Keratinocyte (primary cell): ENCODE measurements around the gene GTF2H1.

ENCODE experiments used
- EZH2 ChIP-seq: IDR thresholded peaks from one replicate; pipeline ENCODE4 v1.6.1; 2012; ENCODE audit warnings: inconsistent platforms, mild to moderate bottlenecking, low read length, moderate library complexity
- TF ChIP-seq, protein P1 (sequence below), 3 experiments: IDR thresholded peaks in 1 of 3; conservative IDR thresholded peaks in 1 of 3; optimal IDR thresholded peaks in 1 of 3; 2 replicates in 2 of 3; 3 replicates in 1 of 3; pipeline versions ENCODE3 to v1.5.1; 2011; ENCODE audit warnings: low read length in 3 of 3, mild to moderate bottlenecking in 3 of 3, moderate library complexity in 2 of 3, control low read depth in 1 of 3, inconsistent platforms in 1 of 3; ENCODE audit not compliant: insufficient read depth in 2 of 3; ENCODE audit errors: extremely low read depth in 1 of 3

DNA sequence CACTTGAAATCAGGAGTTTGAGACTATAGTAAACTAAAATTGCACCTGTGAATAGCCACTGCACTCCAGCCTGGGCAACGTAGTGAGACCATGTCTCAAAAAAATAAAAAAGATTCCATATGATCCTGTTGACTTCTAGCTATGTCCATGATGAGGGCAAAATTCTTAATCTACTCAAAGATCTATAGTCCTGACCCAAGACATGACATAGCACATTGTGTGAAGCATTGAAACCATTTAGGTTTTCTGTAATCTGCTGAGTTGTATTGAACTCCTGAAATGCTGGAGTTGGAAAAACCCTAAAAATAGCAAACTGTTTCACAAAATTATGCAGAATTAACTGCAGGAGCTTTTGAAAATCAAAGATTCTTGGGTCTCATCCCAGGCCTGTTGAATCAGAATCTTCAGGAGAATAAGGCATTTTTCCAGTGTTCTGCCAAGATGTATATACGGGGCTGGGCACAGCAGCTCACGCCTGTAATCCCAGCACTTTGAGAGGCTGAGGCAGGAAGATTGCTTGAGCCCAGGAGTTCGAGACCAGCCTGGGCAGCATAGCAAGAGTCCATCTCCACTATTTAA lies 42.2 kb downstream of the GTF2H1 start:
- no peak for TF ChIP-seq EZH2
- TF ChIP-seq, protein P1, sequence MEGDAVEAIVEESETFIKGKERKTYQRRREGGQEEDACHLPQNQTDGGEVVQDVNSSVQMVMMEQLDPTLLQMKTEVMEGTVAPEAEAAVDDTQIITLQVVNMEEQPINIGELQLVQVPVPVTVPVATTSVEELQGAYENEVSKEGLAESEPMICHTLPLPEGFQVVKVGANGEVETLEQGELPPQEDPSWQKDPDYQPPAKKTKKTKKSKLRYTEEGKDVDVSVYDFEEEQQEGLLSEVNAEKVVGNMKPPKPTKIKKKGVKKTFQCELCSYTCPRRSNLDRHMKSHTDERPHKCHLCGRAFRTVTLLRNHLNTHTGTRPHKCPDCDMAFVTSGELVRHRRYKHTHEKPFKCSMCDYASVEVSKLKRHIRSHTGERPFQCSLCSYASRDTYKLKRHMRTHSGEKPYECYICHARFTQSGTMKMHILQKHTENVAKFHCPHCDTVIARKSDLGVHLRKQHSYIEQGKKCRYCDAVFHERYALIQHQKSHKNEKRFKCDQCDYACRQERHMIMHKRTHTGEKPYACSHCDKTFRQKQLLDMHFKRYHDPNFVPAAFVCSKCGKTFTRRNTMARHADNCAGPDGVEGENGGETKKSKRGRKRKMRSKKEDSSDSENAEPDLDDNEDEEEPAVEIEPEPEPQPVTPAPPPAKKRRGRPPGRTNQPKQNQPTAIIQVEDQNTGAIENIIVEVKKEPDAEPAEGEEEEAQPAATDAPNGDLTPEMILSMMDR (optimal IDR thresholded peaks at IDR 0.05 in 1 of 3, IDR thresholded peaks at IDR 0.05 in 1 of 3, conservative IDR thresholded peaks at IDR 0.05 in 1 of 3; ENCODE audit: extremely low read depth in 1 of 3, insufficient read depth in 2 of 3, low read length in 3 of 3): no peak
